DMS 273 treated with DMSO at 0.1 percent for 48 hours (cell line): ENCODE measurements around the gene DPYD.

ENCODE experiments used
- DNase-seq: peaks from one replicate; lab custom pipeline; 2025; lab: John Stamatoyannopoulos, UW

Gene DPYD

DNA sequence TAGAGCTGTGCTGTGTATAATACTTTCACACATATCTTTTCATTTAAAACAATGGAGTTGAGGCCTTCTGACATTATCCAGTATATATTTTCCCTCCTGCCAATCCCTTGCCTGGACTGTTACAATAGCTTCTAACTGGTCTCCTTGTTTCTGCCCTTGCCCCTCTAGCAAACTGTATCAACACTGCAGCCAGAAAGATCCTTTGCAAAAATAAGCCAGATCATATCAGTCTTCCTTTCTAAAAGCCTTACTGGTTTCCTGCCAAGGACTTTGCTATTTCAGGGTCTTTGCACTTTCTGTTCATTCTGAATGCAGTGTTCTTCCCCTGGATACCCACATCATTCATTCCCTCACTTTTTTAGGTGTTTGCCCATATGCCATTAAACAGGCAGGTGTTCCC lies 829.2 kb downstream of the DPYD start:
- DNase-seq, result no peak

DNA sequence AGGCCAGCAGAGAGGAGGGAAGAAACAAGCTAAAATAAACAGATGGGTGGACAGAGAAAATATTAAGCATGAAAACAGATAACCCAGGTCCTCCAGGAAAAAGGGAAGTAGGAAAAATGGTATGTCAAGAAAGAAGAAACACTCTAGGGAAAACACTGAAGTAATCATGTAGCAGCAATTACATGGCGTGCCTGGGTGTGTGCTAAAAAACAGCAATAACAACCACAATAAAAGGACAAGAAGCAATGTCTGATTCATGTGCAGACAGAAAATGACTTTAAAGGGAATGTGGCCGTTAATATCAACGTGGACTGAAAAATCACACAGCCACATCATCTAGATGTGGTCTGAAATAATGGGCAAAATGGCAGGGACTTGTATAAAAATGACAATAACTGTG lies 829.6 kb downstream of the DPYD start:
- DNase-seq, result no peak

DNA sequence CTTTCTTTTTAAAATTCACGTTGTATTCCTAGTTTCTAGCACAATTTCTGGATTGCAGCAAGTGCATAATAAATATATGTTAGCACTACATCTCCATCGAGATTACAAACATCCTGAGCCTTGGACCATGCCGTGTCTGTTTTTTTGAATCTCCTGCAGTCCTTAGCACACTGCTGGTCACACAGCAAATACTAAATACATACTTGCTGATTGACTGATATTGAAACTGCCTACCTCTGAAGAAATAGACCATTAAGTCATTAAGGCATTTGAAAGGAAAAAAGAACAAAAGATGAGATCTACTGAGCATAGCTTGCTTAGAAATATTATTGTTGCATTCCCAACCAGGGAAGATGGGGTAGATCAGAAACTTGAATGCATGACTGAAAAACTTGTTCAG lies 830.1 kb downstream of the DPYD start:
- no peak for DNase-seq

DNA sequence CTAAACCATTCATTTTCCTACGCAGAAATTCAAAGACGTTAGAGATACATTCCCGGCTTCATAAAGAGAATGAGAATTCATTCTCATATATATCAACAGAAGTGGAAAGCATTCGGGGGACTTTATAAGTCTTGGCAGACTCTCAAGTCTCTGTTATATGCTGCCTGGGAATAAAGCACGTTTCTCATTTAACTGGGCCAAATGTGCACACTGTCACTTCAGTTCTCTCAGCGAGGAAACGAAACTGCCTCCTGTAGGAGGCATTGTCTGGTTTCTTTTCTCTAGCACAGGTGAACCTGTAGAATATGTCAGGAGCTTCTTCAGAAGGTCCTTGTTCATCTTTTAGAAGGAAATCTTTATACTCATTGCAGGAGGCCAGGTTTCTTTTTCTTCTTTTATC lies 831.7 kb downstream of the DPYD start:
- DNase-seq, result no peak

DNA sequence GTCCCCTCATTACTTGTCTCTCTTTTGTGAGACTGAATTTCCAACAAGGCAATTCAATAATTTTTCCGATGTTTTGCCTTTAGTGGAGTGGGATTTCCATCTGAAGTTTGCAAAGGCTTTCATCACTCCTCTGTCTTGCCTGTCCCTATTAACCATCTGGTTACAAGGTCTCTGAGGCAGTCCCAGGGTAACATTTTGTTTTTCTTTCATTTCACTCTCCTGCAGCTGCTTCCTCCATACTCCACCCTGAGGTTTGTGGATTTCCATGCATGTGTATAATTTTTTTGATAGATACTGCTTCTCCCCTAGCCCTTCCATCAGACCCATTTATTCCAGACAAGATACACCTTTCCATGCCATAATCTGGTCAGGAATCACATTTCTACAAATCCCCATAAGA lies 832.4 kb downstream of the DPYD start:
- no peak for DNase-seq

DNA sequence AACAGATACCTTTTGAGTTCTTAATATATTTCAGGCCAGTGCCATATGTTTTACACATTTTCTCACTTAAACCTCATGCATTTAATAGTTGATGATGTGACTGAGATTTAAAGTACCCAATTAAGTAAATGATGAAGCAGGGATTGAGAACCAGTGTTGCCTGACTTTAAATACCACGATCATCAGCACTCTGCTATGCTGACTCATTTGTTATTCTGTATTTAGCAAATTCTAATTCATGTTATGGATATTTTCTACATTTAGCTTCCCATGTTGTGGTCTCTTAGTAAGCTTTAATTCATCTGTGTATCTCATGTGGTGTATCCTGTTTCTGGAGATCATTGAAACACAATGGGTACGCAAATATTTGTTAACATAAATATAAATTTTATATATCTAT lies 836.3 kb downstream of the DPYD start:
- DNase-seq, result no peak

DNA sequence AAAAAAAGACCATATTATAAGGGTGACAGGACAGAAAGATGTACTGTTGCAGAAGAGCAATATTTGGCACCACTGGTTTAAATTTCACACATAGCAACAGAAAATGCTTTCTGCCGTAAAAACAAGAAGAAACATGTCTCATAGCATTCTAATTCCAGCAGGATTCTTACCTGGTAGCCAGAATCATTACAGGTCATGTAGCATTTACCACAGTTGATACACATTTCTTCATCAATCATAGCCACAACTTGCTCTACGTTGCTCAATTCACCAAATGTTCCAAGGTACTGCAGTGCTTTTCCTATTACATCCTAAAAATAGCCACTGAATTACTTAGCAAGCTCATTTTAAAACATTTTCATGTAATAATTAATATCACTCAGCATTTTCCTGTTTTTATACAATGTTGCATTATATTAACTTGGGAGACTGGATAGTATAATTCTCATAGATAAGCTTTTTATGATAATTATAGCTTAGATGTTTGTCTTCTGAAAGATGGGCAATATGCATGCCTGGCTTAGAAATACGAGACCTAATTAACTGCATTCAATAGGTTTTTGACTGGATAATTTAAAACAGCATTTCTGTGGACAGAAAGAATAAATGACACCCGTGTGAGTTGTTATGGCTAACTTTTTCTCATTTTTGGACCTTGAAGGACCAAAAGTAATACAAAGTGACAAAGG lies 838.5 kb downstream of the DPYD start:
- DNase-seq, result no peak

DNA sequence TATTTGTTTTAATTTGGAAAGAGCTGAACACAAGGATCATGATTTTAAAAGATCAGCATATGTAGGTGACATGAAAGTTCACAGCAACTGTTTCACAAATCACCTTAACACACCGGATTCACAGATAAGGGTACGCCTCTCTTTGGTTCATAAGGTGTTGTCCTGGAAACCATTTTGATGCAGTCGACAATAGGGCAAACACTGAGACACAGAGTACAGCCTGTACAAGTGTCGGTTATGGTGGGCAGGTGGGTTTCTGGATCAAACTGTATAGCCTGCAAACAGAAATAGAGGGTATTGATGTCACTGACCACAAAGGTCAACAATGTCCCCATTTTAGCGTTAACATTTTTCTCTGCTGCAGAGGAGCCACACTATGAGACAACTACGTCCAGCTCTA lies 842.0 kb downstream of the DPYD start:
- no peak for DNase-seq

DNA sequence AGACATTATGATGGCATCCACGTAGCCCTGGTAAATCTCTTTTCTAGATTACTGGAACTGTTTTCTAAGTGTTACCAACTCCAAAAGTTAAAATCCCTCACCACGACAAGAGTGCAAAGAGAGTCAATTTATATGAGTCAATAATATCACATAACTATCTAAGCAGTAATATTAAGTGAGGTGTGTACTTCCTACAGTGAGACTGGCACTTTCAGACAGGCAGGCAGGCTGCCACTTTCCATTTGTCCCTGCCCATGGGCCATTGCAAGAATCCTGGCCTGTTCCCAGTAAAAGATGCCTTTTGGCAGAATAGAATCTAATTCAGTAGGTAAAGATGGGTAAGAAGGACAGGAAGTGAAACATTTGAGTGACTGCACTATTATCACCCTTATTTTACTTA lies 843.6 kb downstream of the DPYD start:
- no peak for DNase-seq

DNA sequence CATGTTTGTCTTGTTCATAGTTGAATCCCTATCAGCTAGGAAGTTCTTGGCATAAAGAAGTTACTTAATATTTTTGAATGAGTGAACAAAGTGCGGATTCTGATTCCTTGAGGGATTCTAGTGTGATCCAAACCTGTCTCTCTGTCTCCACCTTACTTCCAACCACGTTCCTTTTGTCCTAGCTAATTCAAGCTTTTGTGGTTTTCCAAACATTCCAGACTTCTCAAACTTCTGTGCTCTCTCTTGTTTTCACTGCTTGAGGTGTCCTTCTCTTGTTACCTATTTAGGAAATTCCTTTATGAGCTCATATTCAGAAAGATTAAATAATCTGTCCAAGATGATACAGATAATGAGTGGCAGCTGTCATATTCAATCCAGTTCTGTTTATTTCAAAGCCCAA lies 846.1 kb downstream of the DPYD start:
- no peak for DNase-seq

DNA sequence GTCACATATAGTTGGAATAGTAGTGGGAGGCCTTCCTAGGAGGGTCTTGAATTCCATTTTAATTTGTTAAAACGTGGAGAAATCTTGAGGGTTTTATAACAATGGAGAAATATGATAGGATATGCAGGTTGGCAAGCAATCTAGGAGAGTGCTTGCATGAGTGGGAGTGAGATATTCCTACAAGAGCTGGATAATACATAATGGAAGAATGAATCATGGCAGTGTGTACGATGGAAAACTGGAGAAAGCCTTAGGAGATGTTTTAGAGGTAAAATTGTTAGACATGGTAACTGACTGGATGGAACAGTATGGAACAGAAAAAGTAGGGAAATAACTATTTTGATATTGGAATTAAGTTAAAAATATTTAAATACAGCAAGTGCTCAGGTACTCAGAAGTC lies 846.9 kb downstream of the DPYD start:
- DNase-seq, result no peak

DNA sequence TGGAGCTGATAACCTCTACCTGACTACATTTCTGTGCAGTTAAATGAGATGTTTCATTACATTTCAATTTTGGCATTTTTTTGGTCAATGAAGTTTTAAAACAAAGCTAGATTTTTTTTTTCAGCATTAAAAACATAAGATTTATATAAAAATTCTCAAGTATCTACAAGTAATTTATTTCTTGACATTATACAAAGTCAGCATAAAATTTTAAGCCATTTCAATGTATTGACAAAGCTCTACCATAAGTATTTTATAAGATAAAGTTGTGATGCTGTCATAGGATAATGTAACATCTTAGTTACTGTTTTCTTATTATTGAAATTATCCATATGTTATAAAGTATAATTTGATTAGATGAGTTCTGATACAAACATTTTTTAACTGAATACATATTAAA lies 847.7 kb downstream of the DPYD start:
- no peak for DNase-seq

DNA sequence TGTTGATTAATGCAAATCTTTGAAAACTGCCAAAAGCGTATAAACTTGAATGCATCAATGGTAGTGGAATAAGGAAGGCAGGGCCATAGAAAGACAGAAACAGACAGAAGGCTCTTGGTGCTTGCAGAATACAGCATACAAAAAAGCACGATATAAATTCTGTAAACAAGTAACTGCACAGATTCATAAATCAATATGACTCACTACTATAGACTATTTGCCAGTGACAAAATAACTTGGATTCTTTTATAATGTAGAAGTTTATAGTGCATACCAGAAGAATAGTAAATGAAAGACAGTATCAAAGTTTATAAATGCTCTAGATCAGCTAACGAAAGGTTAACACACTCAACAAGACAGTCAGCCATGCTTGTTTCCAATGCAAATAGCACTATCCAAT lies 849.7 kb downstream of the DPYD start:
- DNase-seq, result no peak

DNA sequence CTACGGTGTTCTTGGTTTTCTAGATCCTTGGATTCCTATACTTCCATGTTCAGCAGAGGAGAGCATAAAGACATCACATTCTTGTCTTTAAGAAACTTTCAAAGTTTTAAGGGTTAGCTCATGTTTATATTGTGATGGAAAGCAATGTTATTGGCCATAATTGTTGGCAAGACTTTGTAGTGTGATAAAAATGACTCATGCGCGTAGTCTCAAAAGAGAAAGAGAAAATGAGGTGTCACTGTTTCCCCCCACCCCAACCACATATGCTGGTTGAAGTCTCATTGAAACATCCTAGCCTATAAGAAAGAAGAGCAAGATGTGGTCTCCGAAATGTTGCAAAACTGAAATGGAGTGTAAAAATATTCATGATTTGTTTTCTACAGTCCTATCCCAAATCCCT lies 850.5 kb downstream of the DPYD start:
- no peak for DNase-seq

DNA sequence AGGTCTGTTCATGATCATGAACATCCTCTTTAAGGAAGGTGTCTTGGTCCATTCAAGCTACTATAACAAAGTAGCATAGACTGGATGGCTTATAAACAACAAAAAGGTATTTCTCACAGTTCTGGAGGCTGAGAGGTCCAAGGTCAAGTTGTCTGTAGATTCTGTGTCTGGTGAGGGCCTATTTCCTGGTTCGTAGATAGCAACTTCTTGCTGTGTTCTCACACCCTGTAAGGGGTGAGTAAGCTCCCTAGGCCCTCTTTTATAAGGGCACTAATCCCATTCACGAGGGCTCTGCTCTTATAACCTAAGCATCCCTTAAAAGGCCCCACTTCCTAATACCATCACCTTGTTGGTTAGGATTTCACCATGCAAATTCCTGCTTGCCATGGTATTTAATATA lies 851.5 kb downstream of the DPYD start:
- no peak for DNase-seq

DNA sequence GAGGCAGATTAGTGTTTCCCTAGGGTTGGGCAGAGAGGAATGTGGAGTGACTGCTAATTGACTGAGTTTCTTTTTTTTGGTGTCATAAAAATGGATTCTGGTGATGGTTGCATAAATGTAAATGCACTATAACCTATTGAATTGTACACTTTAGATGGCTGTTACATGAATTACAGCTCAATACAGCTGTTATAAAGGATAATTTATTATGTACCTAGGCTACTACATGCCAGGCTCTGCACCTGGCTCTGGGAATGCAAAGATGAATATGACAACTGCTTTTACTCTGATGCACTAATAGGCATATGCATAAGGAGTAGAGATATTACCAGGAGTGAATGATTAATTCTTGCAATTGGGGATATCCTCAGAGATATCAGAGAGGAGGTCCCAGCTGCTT lies 854.0 kb downstream of the DPYD start:
- no peak for DNase-seq

DNA sequence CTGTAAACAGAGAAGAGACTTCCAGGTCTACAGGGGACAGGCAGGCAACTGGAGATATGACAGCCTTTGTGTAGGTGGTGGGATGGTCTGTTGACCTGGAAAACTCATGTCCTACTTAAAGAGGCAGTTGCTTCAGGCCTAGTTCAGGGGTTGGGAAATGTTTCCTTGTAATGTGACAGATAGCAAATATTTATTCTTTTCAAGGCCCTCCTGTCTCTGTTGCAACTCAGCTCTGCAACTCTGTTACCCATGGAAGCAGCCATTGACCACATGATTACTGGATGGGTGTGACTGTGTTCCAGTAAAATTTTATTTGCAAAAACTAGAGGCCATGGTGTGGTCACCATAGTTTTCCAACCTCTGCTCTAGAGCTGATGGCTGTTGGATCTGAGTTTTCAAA lies 857.3 kb downstream of the DPYD start:
- DNase-seq, result no peak

DNA sequence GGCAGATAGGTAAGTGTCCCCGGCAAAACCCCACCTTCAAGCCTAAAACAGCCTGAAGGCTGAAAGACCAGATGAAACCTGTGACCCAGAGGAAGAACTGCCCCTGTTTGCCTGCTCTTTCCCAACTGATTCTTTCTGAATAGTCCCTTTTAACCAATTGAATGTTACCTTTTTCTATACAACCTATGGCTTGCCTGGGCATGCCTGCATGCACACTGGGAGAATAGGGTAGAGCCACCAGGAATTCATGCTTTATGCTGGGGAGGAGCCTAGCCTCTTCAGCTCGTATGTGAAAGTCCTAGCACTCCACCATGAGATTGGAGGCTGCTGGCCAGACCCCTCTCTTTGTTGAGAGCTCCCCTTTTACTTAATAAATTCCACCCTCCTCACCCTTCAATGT lies 859.2 kb downstream of the DPYD start:
- no peak for DNase-seq

DNA sequence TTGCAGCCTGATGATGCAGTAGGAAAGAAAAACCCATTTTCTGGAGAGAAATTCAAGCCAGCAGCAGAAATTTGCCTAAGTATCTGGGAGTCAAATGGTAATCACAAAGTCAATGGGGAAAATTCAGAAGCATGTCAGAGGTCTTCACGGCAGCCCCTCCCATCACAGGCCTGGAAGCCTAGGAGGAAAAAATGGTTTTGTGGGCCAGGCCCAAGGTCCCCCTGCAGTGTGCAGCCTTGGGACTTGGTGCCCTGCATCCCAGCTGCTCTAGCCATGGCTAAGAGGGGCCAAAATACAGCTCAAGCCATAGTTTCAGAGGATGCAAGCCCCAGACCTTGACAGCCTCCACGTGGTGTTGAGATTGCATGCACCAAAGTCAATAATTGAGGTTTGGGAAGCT lies 864.4 kb downstream of the DPYD start:
- DNase-seq, result no peak

DNA sequence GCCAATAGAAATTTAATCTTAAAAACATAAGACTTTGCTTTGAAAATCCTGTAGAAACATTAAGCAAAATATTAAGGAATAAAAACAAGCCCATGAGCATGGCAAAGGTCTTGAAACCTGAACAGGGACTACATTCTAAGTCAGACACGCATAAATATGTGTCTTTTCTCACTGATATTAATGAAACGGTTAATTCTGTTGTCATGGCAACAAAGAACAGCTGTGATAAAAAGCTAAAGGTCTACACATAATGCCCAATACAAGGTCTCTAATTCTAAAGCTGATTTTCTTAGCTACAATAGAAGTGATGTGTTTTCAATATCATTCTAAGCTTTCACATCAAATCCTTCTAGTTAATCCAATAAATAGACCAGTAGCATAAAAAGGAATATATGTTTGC lies 867.6 kb downstream of the DPYD start:
- DNase-seq, result no peak

DNA sequence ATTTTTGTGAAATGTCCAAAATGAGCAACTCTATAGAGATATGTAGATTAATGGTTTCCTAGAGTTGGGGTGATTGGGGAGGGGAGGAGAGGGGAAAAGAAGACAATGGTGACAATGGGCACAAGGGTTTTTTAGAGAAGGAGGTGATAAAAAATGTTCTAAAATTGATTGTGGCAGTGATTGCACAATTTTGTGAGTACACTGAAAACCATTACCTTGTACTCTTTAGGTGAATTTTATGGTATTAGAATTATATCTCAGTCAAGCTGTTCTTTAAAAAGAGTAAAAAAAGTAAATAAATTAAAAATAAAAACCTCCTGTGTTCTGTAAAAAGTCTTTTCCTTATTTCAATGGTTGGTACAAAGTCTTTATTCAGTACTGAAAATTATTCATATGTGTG lies 869.0 kb downstream of the DPYD start:
- no peak for DNase-seq

DNA sequence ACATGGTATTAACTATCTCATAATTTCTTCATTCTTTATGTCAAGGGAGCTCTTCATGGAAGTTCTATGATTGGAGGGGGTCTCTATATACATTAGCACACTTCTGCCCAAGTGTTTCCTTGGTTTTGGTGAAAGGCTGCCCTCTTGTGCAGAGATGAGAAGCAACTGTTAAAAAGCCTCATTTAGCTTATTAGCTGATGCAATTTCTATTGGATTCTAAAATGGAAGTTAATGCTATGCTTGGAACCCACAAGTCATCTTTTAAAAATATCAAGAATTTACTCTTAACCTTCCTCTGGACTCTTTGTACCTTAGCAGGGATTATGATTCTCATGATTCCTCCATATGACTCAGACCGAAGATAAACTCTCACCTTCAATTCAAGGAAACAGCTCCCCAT lies 870.3 kb downstream of the DPYD start:
- DNase-seq, result no peak

DNA sequence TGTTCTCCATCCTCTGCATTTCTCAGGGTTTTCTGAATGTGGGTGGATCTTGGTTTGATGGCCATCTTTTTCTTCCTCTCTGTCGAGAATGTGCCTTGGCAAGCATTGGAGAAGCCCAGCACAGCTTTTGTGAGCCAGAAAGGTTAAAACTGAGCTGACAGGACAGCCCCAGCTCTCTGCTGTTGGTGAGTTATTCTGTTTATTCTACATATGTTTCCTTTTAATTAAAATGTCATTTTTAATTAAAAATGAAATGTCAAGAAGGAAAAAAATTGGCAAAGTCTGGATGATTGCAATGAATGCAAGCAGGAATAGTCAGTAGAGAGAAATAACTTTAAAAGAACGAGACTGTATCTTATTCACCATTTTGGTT lies 873.4 kb downstream of the DPYD start:
- no peak for DNase-seq

DNA sequence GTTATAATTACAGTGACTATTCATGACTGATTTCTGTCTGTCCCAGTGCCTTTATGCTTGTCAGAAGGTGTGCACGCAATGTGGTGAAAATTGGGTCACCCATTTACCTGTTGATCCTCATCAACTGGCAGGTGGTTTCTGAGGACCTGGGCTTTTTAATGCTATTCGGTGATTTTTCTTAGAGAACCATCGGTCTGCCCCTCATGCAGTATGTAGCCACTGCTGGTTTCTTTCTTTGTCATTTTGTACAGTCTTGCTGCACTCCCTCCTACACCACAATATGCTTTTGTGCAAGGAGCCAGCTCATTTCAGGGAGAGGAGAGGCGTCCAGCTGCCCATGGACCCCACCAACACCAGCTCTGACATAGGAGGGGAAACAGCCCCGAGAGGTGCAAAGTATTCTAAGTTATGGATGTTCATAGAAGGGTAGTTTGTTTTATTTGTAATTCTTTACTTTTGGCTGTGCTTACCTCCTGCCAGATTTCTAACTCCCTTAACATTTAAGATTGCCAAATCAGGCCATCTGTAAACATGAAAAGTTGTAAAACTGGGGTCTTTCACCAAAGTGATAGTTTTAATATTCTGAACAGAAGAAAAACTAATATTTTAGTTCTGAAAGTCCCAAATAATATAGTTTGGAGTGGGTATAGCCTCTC lies 873.9 kb downstream of the DPYD start:
- no peak for DNase-seq
